GM19467 (cell line): ENCODE data around the gene HECTD4.
"Not testable (repeated sequence)": the region's sequence is repeated elsewhere in the genome, so short reads cannot be mapped to it uniquely, and the experiment has no call there.

Experiments
- ATAC-seq: cut with Tn5 transposase; IDR thresholded peaks from one replicate; pipeline ENCODE4 v1.9.1; 2021; ENCODE audit warnings: mild to moderate bottlenecking, moderate library complexity; ENCODE audit not compliant: unreplicated experiment

HECTD4 gene

GRCh38 chr12:112406519-112407488, 24.6 kb upstream of the HECTD4 start:
- no peak for ATAC-seq

- no peak for ATAC-seq
These were observed 19.8 kb upstream of the HECTD4 start for GRCh38 chr12:112401903-112402498.

GRCh38 chr12:112401054-112401453, 18.8 kb upstream of the HECTD4 start:
- no peak for ATAC-seq

GRCh38 chr12:112393328-112393727, 11.1 kb upstream of the HECTD4 start:
- ATAC-seq = no peak

- ATAC-seq = not testable (repeated sequence)
These were observed 7.9 kb upstream of the HECTD4 start for GRCh38 chr12:112389922-112390654.

- no peak for ATAC-seq
These were observed 7.0 kb upstream of the HECTD4 start for GRCh38 chr12:112389228-112389627.

- no peak for ATAC-seq
These were observed 4.5 kb upstream of the HECTD4 start for GRCh38 chr12:112386726-112387125.

GRCh38 chr12:112382866-112383265, 635 bp upstream of the HECTD4 start:
- no peak for ATAC-seq

- peak; percentile 40 for ATAC-seq
These were observed 787 bp downstream of the HECTD4 start for GRCh38 chr12:112381406-112381882.

- no peak for ATAC-seq
These were observed 1.4 kb downstream of the HECTD4 start for GRCh38 chr12:112380663-112381405.

- ATAC-seq = no peak
These were observed 7.1 kb downstream of the HECTD4 start for GRCh38 chr12:112375105-112375504.

- ATAC-seq = no peak
These were observed 8.0 kb downstream of the HECTD4 start for GRCh38 chr12:112374166-112374740.

- ATAC-seq = no peak
These were observed 11.2 kb downstream of the HECTD4 start for GRCh38 chr12:112370868-112371510.

- ATAC-seq = no peak
These were observed 12.0 kb downstream of the HECTD4 start for GRCh38 chr12:112370199-112370598.

- ATAC-seq = no peak
These were observed 13.4 kb downstream of the HECTD4 start for GRCh38 chr12:112368856-112369255.

- ATAC-seq = no peak
These were observed 14.3 kb downstream of the HECTD4 start for GRCh38 chr12:112367965-112368364.

GRCh38 chr12:112362310-112362709, 19.9 kb downstream of the HECTD4 start:
- no peak for ATAC-seq

- ATAC-seq = no peak
These were observed 21.0 kb downstream of the HECTD4 start for GRCh38 chr12:112361271-112361670.

GRCh38 chr12:112359290-112359689, 22.9 kb downstream of the HECTD4 start:
- no peak for ATAC-seq

- no peak for ATAC-seq
These were observed 25.0 kb downstream of the HECTD4 start for GRCh38 chr12:112357214-112357613.
